WERI-Rb-1 (cell line): ENCODE data around the gene NDUFA3.

ENCODE experiments used
- DNase-seq: peaks from one replicate; pipeline ENCODE4 v3.0.0-alpha.2; 2020
- H3K27ac ChIP-seq: fragments of 250-450 bp; sonication (Bioruptor Pico); 2 replicates; pipeline ENCODE4 v1.5.1; 2020; ENCODE audit warnings: mild to moderate bottlenecking, moderate library complexity
- H3K27me3 ChIP-seq: fragments of 250-450 bp; sonication (Bioruptor Pico); 2 replicates; pipeline ENCODE4 v1.5.1; 2021; ENCODE audit warnings: mild to moderate bottlenecking, low read depth, moderate library complexity; ENCODE audit not compliant: insufficient read depth, severe bottlenecking
- H3K36me3 ChIP-seq: fragments of 250-450 bp; sonication (Bioruptor Pico); 2 replicates; pipeline ENCODE4 v1.5.1; 2020; ENCODE audit warnings: mild to moderate bottlenecking, moderate library complexity
- H3K4me3 ChIP-seq: 2 replicates; pipeline ENCODE4 v1.5.1; 2011; ENCODE audit warnings: low read depth, mild to moderate bottlenecking, control low read depth, low read length
- H3K9me3 ChIP-seq: fragments of 250-450 bp; sonication (Bioruptor Pico); 2 replicates; pipeline ENCODE4 v1.5.1; 2021; ENCODE audit warnings: mild to moderate bottlenecking, moderate library complexity; ENCODE audit not compliant: severe bottlenecking
- TF ChIP-seq, protein P1 (sequence below): IDR thresholded peaks from 2 replicates; pipeline ENCODE4 v1.5.1; 2011; ENCODE audit warnings: low read depth, mild to moderate bottlenecking, control low read depth, inconsistent platforms, low read length

Gene NDUFA3

DNA sequence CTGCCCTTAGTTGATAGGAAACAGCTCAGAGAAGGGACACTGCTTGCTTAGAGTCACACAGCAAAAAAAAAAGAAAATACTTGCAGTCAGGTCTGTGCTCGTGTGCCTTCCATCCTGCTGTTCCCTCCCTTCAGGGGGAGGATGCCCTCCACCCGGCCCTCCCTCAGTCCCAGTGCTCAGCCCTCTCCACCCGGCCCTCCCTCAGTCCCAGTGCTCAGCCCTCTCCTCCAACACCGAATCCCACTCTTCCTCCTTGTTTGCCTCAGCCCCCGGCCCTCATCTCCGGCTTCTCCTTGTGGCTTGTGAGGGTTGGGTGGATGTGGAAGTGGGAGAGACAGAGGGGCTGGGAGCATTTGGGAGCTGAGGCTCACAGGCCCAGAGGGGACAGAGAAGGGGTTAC lies 7.0 kb downstream of the NDUFA3 start:
- no peaks in the 10 kb centered on the region for H3K9me3 ChIP-seq
- H3K27me3 ChIP-seq: no peaks in the 10 kb centered on the region
- H3K4me3 ChIP-seq: no peak overlapping the region
- DNase-seq: no peak
- H3K36me3 ChIP-seq: peaks cover 60% of the 10 kb centered on the region
- H3K27ac ChIP-seq: no peak overlapping the region
- TF ChIP-seq, protein P1, sequence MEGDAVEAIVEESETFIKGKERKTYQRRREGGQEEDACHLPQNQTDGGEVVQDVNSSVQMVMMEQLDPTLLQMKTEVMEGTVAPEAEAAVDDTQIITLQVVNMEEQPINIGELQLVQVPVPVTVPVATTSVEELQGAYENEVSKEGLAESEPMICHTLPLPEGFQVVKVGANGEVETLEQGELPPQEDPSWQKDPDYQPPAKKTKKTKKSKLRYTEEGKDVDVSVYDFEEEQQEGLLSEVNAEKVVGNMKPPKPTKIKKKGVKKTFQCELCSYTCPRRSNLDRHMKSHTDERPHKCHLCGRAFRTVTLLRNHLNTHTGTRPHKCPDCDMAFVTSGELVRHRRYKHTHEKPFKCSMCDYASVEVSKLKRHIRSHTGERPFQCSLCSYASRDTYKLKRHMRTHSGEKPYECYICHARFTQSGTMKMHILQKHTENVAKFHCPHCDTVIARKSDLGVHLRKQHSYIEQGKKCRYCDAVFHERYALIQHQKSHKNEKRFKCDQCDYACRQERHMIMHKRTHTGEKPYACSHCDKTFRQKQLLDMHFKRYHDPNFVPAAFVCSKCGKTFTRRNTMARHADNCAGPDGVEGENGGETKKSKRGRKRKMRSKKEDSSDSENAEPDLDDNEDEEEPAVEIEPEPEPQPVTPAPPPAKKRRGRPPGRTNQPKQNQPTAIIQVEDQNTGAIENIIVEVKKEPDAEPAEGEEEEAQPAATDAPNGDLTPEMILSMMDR: no peak

DNA sequence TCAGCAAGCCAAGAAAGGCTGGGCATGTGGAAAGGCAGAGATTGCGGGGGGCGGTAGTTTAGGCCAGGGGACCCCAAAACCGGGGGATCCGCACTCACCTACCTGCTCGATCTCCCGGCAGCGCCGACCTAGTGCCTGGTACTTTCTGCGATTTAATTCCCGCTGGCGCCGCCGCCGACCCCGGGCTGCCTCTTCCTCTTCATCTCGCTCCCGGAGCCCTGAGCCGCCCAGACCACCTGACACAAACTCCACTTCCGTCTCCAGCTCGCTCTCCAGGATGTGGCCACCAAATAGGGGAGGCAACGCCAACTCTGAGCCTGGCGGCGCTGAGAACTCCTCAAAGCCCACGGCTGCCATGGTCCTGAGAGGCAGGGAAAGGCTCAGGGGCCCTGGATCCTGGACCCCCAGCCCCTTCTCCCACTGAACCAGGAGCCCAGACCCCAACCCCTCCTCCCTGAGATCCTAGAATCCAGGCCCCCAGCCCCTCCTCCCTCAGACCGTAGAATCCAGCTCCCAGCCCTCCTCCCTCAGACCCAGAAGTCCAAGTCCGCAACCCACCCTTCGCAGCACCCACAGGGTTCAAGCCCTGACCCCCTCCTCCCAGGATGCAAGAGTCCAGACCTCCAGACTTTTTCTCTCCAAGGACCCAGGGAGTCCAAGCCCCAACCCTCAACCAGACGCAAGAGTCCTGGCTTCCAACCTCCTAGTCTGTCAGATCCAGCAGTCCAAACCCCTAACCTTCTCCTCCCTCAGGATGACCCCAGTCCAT lies 11.9 kb downstream of the NDUFA3 start:
- no peak for DNase-seq
- Histone ChIP-seq H3K9me3 (no peaks in the 10 kb centered on the region), H3K27me3 (no peaks in the 10 kb centered on the region), H3K27ac (peak overlapping the region; percentile 96), H3K4me3 (peak overlapping the region; percentile 52), H3K36me3 (peaks cover 39% of the 10 kb centered on the region)
- TF ChIP-seq, protein P1: no peak

DNA sequence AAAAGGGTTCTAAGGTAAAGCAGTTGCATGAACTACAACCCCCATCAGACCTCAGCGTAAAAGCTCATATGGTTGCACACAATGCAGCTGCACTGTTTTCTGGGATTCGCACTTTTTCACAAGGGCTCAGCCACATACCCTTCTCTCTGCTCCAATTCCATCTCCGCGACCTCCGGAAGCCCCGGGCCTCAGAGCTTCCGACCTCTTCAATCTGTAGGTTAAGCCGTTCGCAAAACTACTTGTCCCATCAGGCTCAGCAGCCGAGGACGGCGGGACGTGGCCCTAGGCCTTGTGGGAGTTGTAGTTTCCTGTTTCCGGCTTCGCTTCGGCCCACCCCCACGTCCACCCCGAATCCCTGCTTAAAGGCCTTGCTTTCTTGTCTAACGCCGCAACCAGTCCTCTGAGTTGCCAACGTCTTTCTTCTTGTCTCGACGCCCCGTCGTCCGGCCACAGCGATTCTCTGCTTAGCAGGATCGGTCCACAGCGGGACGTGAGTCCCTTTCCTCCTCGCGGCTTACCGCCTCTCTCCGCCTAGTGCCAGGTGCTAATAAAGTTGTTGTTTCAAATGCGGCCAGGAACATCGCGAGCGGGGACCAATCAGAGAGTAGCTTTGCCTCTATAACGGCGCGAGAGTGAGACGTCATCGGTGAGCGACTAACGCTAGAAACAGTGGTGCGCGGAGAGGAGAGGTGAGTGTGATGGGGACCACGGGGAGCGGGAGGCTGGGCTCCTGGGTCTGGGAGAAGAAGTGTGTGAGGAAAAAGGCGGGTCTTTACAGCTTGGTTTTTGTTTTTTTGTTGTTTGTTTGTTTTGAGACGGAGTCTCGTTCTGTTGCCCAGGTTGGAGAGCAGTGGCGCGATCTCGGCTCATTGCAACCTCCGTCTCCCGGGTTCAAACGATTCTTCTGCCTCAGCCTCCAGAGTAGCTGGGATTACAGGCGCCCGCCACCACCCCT lies 12.7 kb downstream of the NDUFA3 start, which contains the start of the genes PRPF31 and TFPT:
PRPF31 (plus strand) TSS at position 646 of the 955 bp plus-strand sequence. CDS start 2,525 bp downstream, outside the sequence.
TFPT (minus strand) TSS at position 549 of the 955 bp plus-strand sequence; CDS start at position 161, 388 bp downstream.
- Histone ChIP-seq H3K9me3 (no peaks in the 10 kb centered on the region), H3K4me3 (peak within 1 kb of the TSS; percentile 52), H3K27ac (peak within 1 kb of the TSS; percentile 96), H3K36me3 (peaks cover 36% of the 10 kb centered on the region), H3K27me3 (no peaks in the 10 kb centered on the region)
- DNase-seq: peak; percentile 95
- TF ChIP-seq, protein P1: no peak

GRCh38 chr19:54121259-54121658 lies 18.6 kb downstream of the NDUFA3 start:
- Histone ChIP-seq H3K27me3 (no peaks in the 10 kb centered on the region), H3K27ac (no peak overlapping the region), H3K9me3 (no peaks in the 10 kb centered on the region), H3K36me3 (peaks cover 58% of the 10 kb centered on the region), H3K4me3 (no peak overlapping the region)
- no peak for DNase-seq
- TF ChIP-seq, protein P1: no peak

- TF ChIP-seq, protein P1: no peak
- Histone ChIP-seq H3K9me3 (no peaks in the 10 kb centered on the region), H3K27me3 (no peaks in the 10 kb centered on the region), H3K36me3 (peaks cover 68% of the 10 kb centered on the region), H3K27ac (no peak overlapping the region), H3K4me3 (no peak overlapping the region)
- no peak for DNase-seq
These were observed 21.0 kb downstream of the NDUFA3 start for GRCh38 chr19:54123682-54124081.
